BLaER1 (cell line): ENCODE measurements around the gene VPS13D.
"Not testable (repeated sequence)": the region's sequence is repeated elsewhere in the genome, so short reads cannot be mapped to it uniquely, and the experiment has no call there.

Experiments used
- H3K27ac ChIP-seq: shearing (Covaris generic); formaldehyde crosslinking; 2 replicates; pipeline ENCODE4 v1.8.1; 2022
- H3K27me3 ChIP-seq: shearing (Covaris generic); formaldehyde crosslinking; 2 replicates; pipeline ENCODE4 v1.8.1; 2022
- H3K36me3 ChIP-seq: shearing (Covaris generic); formaldehyde crosslinking; 2 replicates; pipeline ENCODE4 v1.8.1; 2022
- H3K4me1 ChIP-seq: shearing (Covaris generic); formaldehyde crosslinking; 2 replicates; pipeline ENCODE4 v1.8.1; 2022
- H3K4me2 ChIP-seq: shearing (Covaris generic); formaldehyde crosslinking; 2 replicates; pipeline ENCODE4 v1.8.1; 2022
- H3K4me3 ChIP-seq: shearing (Covaris generic); formaldehyde crosslinking; 2 replicates; pipeline ENCODE4 v1.8.1; 2022
- H3K9ac ChIP-seq: shearing (Covaris generic); formaldehyde crosslinking; 2 replicates; pipeline ENCODE4 v1.8.1; 2022
- H3K9me3 ChIP-seq: shearing (Covaris generic); formaldehyde crosslinking; 2 replicates; pipeline ENCODE4 v1.8.1; 2022
- H4K20me1 ChIP-seq: shearing (Covaris generic); formaldehyde crosslinking; 2 replicates; pipeline ENCODE4 v1.8.1; 2022
- Cebpa-rat ChIP-seq: shearing (Covaris generic); IDR thresholded peaks from 2 replicates; pipeline ENCODE4 v1.8.1; 2022

The VPS13D gene

GRCh38 chr1:12206792-12207424, 22.9 kb upstream of the VPS13D start:
- Histone ChIP-seq H3K4me1 (peaks cover 49% of the 10 kb centered on the region), H3K9me3 (no peaks in the 10 kb centered on the region), H4K20me1 (no peaks in the 10 kb centered on the region), H3K36me3 (no peaks in the 10 kb centered on the region), H3K4me3 (no peak overlapping the region), H3K27ac (no peak overlapping the region), H3K9ac (no peak overlapping the region), H3K27me3 (no peaks in the 10 kb centered on the region), H3K4me2 (no peak overlapping the region)
- TF ChIP-seq Cebpa-rat = no peak

- Histone ChIP-seq H3K4me2 (peak overlapping the region; percentile 40; the same call in 1 of the 2 replicates), H4K20me1 (no peaks in the 10 kb centered on the region), H3K27ac (no peak overlapping the region), H3K27me3 (no peaks in the 10 kb centered on the region), H3K9me3 (no peaks in the 10 kb centered on the region), H3K9ac (no peak overlapping the region), H3K4me3 (no peak overlapping the region), H3K36me3 (no peaks in the 10 kb centered on the region), H3K4me1 (peaks cover 46% of the 10 kb centered on the region)
- TF ChIP-seq Cebpa-rat = no peak
Observed at GRCh38 chr1:12208271-12208670, 21.6 kb upstream of the VPS13D start.

- Histone ChIP-seq H4K20me1 (no peaks in the 10 kb centered on the region), H3K27me3 (no peaks in the 10 kb centered on the region), H3K9me3 (no peaks in the 10 kb centered on the region), H3K36me3 (no peaks in the 10 kb centered on the region), H3K4me2 (peak overlapping the region; percentile 63), H3K9ac (no peak overlapping the region), H3K4me3 (no peak overlapping the region), H3K27ac (peak overlapping the region; percentile 18; the same call in 1 of the 2 replicates), H3K4me1 (peaks cover 46% of the 10 kb centered on the region)
- no peak for TF ChIP-seq Cebpa-rat
Observed at GRCh38 chr1:12208764-12209494, 20.9 kb upstream of the VPS13D start.

GRCh38 chr1:12209495-12209832, 20.4 kb upstream of the VPS13D start:
- H3K4me2 ChIP-seq = peak overlapping the region; percentile 63
- H4K20me1 ChIP-seq = no peaks in the 10 kb centered on the region
- no peaks in the 10 kb centered on the region for H3K36me3 ChIP-seq
- H3K9ac ChIP-seq = no peak overlapping the region
- no peaks in the 10 kb centered on the region for H3K27me3 ChIP-seq
- no peaks in the 10 kb centered on the region for H3K9me3 ChIP-seq
- no peak overlapping the region for H3K4me3 ChIP-seq
- TF ChIP-seq Cebpa-rat = no peak
- peak overlapping the region; percentile 18; the same call in 1 of the 2 replicates for H3K27ac ChIP-seq
- peaks cover 41% of the 10 kb centered on the region for H3K4me1 ChIP-seq

- Histone ChIP-seq H3K9me3 (peaks cover 13% of the 10 kb centered on the region), H3K36me3 (no peaks in the 10 kb centered on the region), H3K27ac (no peak overlapping the region), H3K4me1 (peaks cover 8% of the 10 kb centered on the region), H3K9ac (no peak overlapping the region), H3K27me3 (no peaks in the 10 kb centered on the region), H4K20me1 (no peaks in the 10 kb centered on the region), H3K4me3 (no peak overlapping the region), H3K4me2 (no peak overlapping the region)
- no peak for TF ChIP-seq Cebpa-rat
Observed at GRCh38 chr1:12215118-12215961, 14.5 kb upstream of the VPS13D start.

- Histone ChIP-seq H3K9me3 (peaks cover 46% of the 10 kb centered on the region), H3K27me3 (no peaks in the 10 kb centered on the region), H3K27ac (no peak overlapping the region), H4K20me1 (no peaks in the 10 kb centered on the region), H3K9ac (no peak overlapping the region), H3K4me1 (no peaks in the 10 kb centered on the region), H3K4me3 (no peak overlapping the region), H3K4me2 (no peak overlapping the region), H3K36me3 (no peaks in the 10 kb centered on the region)
- TF ChIP-seq Cebpa-rat = no peak
Observed at GRCh38 chr1:12219800-12220199, 10.0 kb upstream of the VPS13D start.

GRCh38 chr1:12220890-12221289, 8.9 kb upstream of the VPS13D start:
- TF ChIP-seq Cebpa-rat = no peak
- H3K9ac ChIP-seq = no peak overlapping the region

GRCh38 chr1:12222700-12223099, 7.1 kb upstream of the VPS13D start:
- not testable (repeated sequence) for H3K4me1 ChIP-seq, H3K27me3 ChIP-seq, H3K27ac ChIP-seq, H4K20me1 ChIP-seq, H3K9ac ChIP-seq, H3K4me3 ChIP-seq, H3K4me2 ChIP-seq, H3K36me3 ChIP-seq
- H3K9me3 ChIP-seq = peaks cover 33% of the 10 kb centered on the region

More at GRCh38 chr1:12220890-12221289, 8.9 kb upstream of the VPS13D start:
- no peak overlapping the region for H3K27ac ChIP-seq
- H3K4me3 ChIP-seq = no peak overlapping the region
- no peaks in the 10 kb centered on the region for H3K27me3 ChIP-seq
- peaks cover 38% of the 10 kb centered on the region for H3K9me3 ChIP-seq
- H3K36me3 ChIP-seq = no peaks in the 10 kb centered on the region
- H3K4me2 ChIP-seq = no peak overlapping the region
- H3K4me1 ChIP-seq = no peaks in the 10 kb centered on the region
- no peaks in the 10 kb centered on the region for H4K20me1 ChIP-seq

- not testable (repeated sequence) for H3K27ac ChIP-seq, H3K4me1 ChIP-seq, H4K20me1 ChIP-seq, H3K9ac ChIP-seq, H3K4me2 ChIP-seq, H3K27me3 ChIP-seq, H3K36me3 ChIP-seq, H3K4me3 ChIP-seq
- H3K9me3 ChIP-seq = peaks cover 33% of the 10 kb centered on the region
Observed at GRCh38 chr1:12224092-12224491, 5.7 kb upstream of the VPS13D start.

GRCh38 chr1:12228979-12229378, 851 bp upstream of the VPS13D start:
- Histone ChIP-seq H3K27me3 (no peaks in the 10 kb centered on the region), H3K4me2 (no peak overlapping the region), H3K9ac (no peak overlapping the region), H3K27ac (no peak overlapping the region), H3K9me3 (peaks cover 8% of the 10 kb centered on the region), H3K36me3 (no peaks in the 10 kb centered on the region), H3K4me1 (peaks cover 11% of the 10 kb centered on the region), H3K4me3 (no peak overlapping the region), H4K20me1 (peaks cover 39% of the 10 kb centered on the region)
- TF ChIP-seq Cebpa-rat = no peak
